Body of pancreas (tissue), 4 donors: ENCODE measurements around the gene CFAP68.
A peak's percentile ranks its signal among the peaks of the same experiment; 100 is the strongest.

Experiments
- CTCF ChIP-seq, 7 experiments: fragments of 450-650 bp in 4 of 7; fragments of 200-600 bp in 3 of 7; sonication (generic) in 3 of 7; IDR thresholded peaks; one replicate each; pipeline ENCODE4 v1.5.1; 2016 to 2019; ENCODE audit warnings: antibody characterized with exemption in 7 of 7
- POLR2A ChIP-seq, 3 donors: fragments of 450-650 bp; IDR thresholded peaks; one replicate each; pipeline ENCODE4 v1.6.1; 2016; ENCODE audit warnings: antibody characterized with exemption in 3 of 3, mild to moderate bottlenecking in 2 of 3

- TF ChIP-seq CTCF (IDR thresholded peaks at IDR 0.05) (peak in 1 of 7 experiments; percentile 13), POLR2A (IDR thresholded peaks at IDR 0.05) (no peak)
Measured at GRCh38 chr11:111851636-111852035, 27.7 kb upstream of the CFAP68 start.
